DND-41 (cell line): ENCODE results near the gene CHMP4A.
"Not testable (repeated sequence)": the region's sequence is repeated elsewhere in the genome, so short reads cannot be mapped to it uniquely, and the experiment has no call there.

Source experiments
- ATAC-seq: fragments of 200-7000 bp; cut with Tn5 transposase; 3 replicates; pipeline ENCODE4 v1.9.1; 2021; ENCODE audit warnings: low read depth; ENCODE audit not compliant: insufficient read depth
- DNase-seq: peaks from one replicate; pipeline ENCODE4 v3.0.0-alpha.2; 2020
- H2AFZ ChIP-seq: 2 replicates; pipeline ENCODE4 v1.6.0; 2012; ENCODE audit warnings: low read depth, low read length
- H3K27ac ChIP-seq: 2 replicates; pipeline ENCODE4 v1.5.1; 2012; ENCODE audit warnings: low read length, inconsistent platforms
- H3K27me3 ChIP-seq: fragments of 200-600 bp; sonication (generic); 2 replicates; pipeline ENCODE4 v1.6.0; 2012; ENCODE audit warnings: low read length, mild to moderate bottlenecking, inconsistent platforms; ENCODE audit not compliant: insufficient read depth, poor library complexity
- H3K36me3 ChIP-seq: 2 replicates; pipeline ENCODE4 v1.5.1; 2012; ENCODE audit warnings: low read length, inconsistent platforms; ENCODE audit not compliant: insufficient read depth
- H3K4me1 ChIP-seq: 2 replicates; pipeline ENCODE4 v1.5.1; 2012; ENCODE audit warnings: mild to moderate bottlenecking, low read length; ENCODE audit not compliant: insufficient read depth
- H3K4me2 ChIP-seq: 2 replicates; pipeline ENCODE4 v1.6.0; 2012; ENCODE audit warnings: mild to moderate bottlenecking, moderate library complexity, low read length, inconsistent platforms; ENCODE audit not compliant: insufficient read depth
- H3K4me3 ChIP-seq, 2 experiments: fragments of 200-600 bp in 1 of 2; shearing (Covaris generic) in 1 of 2; 2 replicates each; pipeline ENCODE4 v1.5.1; 2012 to 2016; ENCODE audit warnings: inconsistent platforms in 2 of 2, low read length in 2 of 2, mild to moderate bottlenecking in 2 of 2, low read depth in 1 of 2, moderate library complexity in 1 of 2
- H3K79me2 ChIP-seq: 2 replicates; pipeline ENCODE4 v1.6.0; 2012; ENCODE audit warnings: low read length, inconsistent platforms; ENCODE audit not compliant: insufficient read depth
- H3K9ac ChIP-seq: 2 replicates; pipeline ENCODE4 v1.6.0; 2012; ENCODE audit warnings: low read depth, mild to moderate bottlenecking, inconsistent platforms, low read length, moderate library complexity
- H3K9me3 ChIP-seq: 2 replicates; pipeline ENCODE4 v1.5.1; 2012; ENCODE audit warnings: low read length, moderate library complexity, mild to moderate bottlenecking, inconsistent platforms; ENCODE audit not compliant: insufficient read depth, severe bottlenecking
- H4K20me1 ChIP-seq: 2 replicates; pipeline ENCODE4 v1.6.0; 2012; ENCODE audit warnings: low read length; ENCODE audit not compliant: insufficient read depth
- CTCF ChIP-seq: IDR thresholded peaks from 2 replicates; pipeline ENCODE4 v1.5.1; 2012; ENCODE audit warnings: borderline replicate concordance, low read length, moderate library complexity, mild to moderate bottlenecking; ENCODE audit not compliant: poor library complexity, severe bottlenecking; ENCODE audit errors: extremely low read depth
- EZH2 ChIP-seq: IDR thresholded peaks from 3 replicates; pipeline ENCODE4 v1.6.1; 2012; ENCODE audit warnings: borderline replicate concordance, low read depth, mild to moderate bottlenecking, moderate library complexity, low read length, inconsistent platforms; ENCODE audit not compliant: severe bottlenecking

CHMP4A gene

GRCh38 chr14:24246765-24247212, 33.5 kb upstream of the CHMP4A start:
- Histone ChIP-seq H3K79me2 (peaks cover 3% of the 10 kb centered on the region), H4K20me1 (peaks cover 2% of the 10 kb centered on the region), H3K4me3 (no peak overlapping the region), H3K4me1 (peaks cover 13% of the 10 kb centered on the region), H3K27ac (no peak overlapping the region), H3K4me2 (no peak overlapping the region), H2AFZ (peak overlapping the region; percentile 33; the same call in 1 of the 2 replicates), H3K27me3 (no peaks in the 10 kb centered on the region), H3K9me3 (no peaks in the 10 kb centered on the region), H3K36me3 (no peaks in the 10 kb centered on the region), H3K9ac (no peak overlapping the region)
- no peak for ATAC-seq
- DNase-seq: no peak
- no peak for TF ChIP-seq EZH2
- no peak for TF ChIP-seq CTCF

- H3K27ac ChIP-seq, H3K9ac ChIP-seq, H2AFZ ChIP-seq, DNase-seq, H3K4me3 ChIP-seq, H3K4me2 ChIP-seq, ATAC-seq, H3K9me3 ChIP-seq, H3K27me3 ChIP-seq, H3K36me3 ChIP-seq: not testable (repeated sequence)
- peaks cover 13% of the 10 kb centered on the region for H4K20me1 ChIP-seq
- H3K4me1 ChIP-seq: peaks cover 27% of the 10 kb centered on the region
- H3K79me2 ChIP-seq: peaks cover 16% of the 10 kb centered on the region
These were observed 32.1 kb upstream of the CHMP4A start for GRCh38 chr14:24245350-24245749.

- Histone ChIP-seq H3K27ac (peak overlapping the region; percentile 92), H3K4me2 (peak overlapping the region; percentile 86), H4K20me1 (peaks cover 15% of the 10 kb centered on the region), H3K4me1 (peaks cover 45% of the 10 kb centered on the region), H3K4me3 (peak overlapping the region; percentile 30 to 70; a peak in 3 of 4 replicates), H3K36me3 (peaks cover 28% of the 10 kb centered on the region), H3K27me3 (no peaks in the 10 kb centered on the region), H2AFZ (peak overlapping the region; percentile 77), H3K9ac (peak overlapping the region; percentile 69), H3K9me3 (no peaks in the 10 kb centered on the region), H3K79me2 (peaks cover 28% of the 10 kb centered on the region)
- ATAC-seq (no peak), DNase-seq (no peak)
- TF ChIP-seq EZH2 (no peak), CTCF (no peak)
These were observed 30.1 kb upstream of the CHMP4A start for GRCh38 chr14:24243336-24243836.

- Histone ChIP-seq H2AFZ (peak overlapping the region; percentile 77), H3K9ac (peak overlapping the region; percentile 69), H3K4me2 (peak overlapping the region; percentile 86), H4K20me1 (peaks cover 15% of the 10 kb centered on the region), H3K4me1 (peaks cover 46% of the 10 kb centered on the region), H3K27me3 (no peaks in the 10 kb centered on the region), H3K79me2 (peaks cover 28% of the 10 kb centered on the region), H3K27ac (peak overlapping the region; percentile 92), H3K9me3 (no peaks in the 10 kb centered on the region), H3K36me3 (peaks cover 43% of the 10 kb centered on the region), H3K4me3 (peak overlapping the region; percentile 41 to 70; a peak in 3 of 4 replicates)
- DNase-seq: peak; percentile 93
- TF ChIP-seq EZH2 (no peak), CTCF (peak; percentile 51)
- ATAC-seq: peak; percentile 84
These were observed 28.6 kb upstream of the CHMP4A start for GRCh38 chr14:24241829-24242443.
